ENCODE data around the gene ROCK2.
"Not testable (repeated sequence)": the region's sequence is repeated elsewhere in the genome, so short reads cannot be mapped to it uniquely, and the experiment has no call there.

ROCK2 gene

GRCh38 chr2:11263177-11263576, 81.3 kb downstream of the ROCK2 start:
- H3K27me3 Mint-ChIP-seq (ENCODE audit: low read depth) = no peaks in the 10 kb centered on the region
- no peaks in the 10 kb centered on the region for H3K4me1 Mint-ChIP-seq (ENCODE audit: low read depth)
- no peak overlapping the region for H3K4me3 Mint-ChIP-seq
- H3K36me3 Mint-ChIP-seq (ENCODE audit: low read depth) = no peaks in the 10 kb centered on the region
- no peaks in the 10 kb centered on the region for H3K9me3 Mint-ChIP-seq
- no peak overlapping the region for H3K27ac Mint-ChIP-seq

- H3K4me1 Mint-ChIP-seq (ENCODE audit: low read depth); H3K9me3 Mint-ChIP-seq; H3K36me3 Mint-ChIP-seq (ENCODE audit: low read depth); H3K4me3 Mint-ChIP-seq; H3K27ac Mint-ChIP-seq; H3K27me3 Mint-ChIP-seq (ENCODE audit: low read depth): not testable (repeated sequence)
Measured at GRCh38 chr2:11262438-11262837, 82.0 kb downstream of the ROCK2 start.

- not testable (repeated sequence) for H3K36me3 Mint-ChIP-seq (ENCODE audit: low read depth); H3K4me3 Mint-ChIP-seq; H3K27me3 Mint-ChIP-seq (ENCODE audit: low read depth); H3K4me1 Mint-ChIP-seq (ENCODE audit: low read depth); H3K9me3 Mint-ChIP-seq; H3K27ac Mint-ChIP-seq
Measured at GRCh38 chr2:11261564-11261963, 82.9 kb downstream of the ROCK2 start.

- H3K4me1 Mint-ChIP-seq (ENCODE audit: low read depth) = no peaks in the 10 kb centered on the region
- H3K9me3 Mint-ChIP-seq = no peaks in the 10 kb centered on the region
- H3K4me3 Mint-ChIP-seq = no peak overlapping the region
Measured at GRCh38 chr2:11260979-11261378, 83.5 kb downstream of the ROCK2 start.

GRCh38 chr2:11257964-11258363, 86.5 kb downstream of the ROCK2 start:
- H3K9me3 Mint-ChIP-seq = peaks cover 5% of the 10 kb centered on the region
- no peak overlapping the region for H3K27ac Mint-ChIP-seq
- no peak overlapping the region for H3K4me3 Mint-ChIP-seq
- H3K36me3 Mint-ChIP-seq (ENCODE audit: low read depth) = peaks cover 1% of the 10 kb centered on the region
- no peaks in the 10 kb centered on the region for H3K4me1 Mint-ChIP-seq (ENCODE audit: low read depth)
- H3K27me3 Mint-ChIP-seq (ENCODE audit: low read depth) = no peaks in the 10 kb centered on the region

More at GRCh38 chr2:11260979-11261378, 83.5 kb downstream of the ROCK2 start:
- Mint-ChIP-seq H3K36me3 (ENCODE audit: low read depth) (peaks cover 1% of the 10 kb centered on the region), H3K27me3 (ENCODE audit: low read depth) (no peaks in the 10 kb centered on the region), H3K27ac (no peak overlapping the region)

GRCh38 chr2:11257078-11257477, 87.4 kb downstream of the ROCK2 start:
- peaks cover 6% of the 10 kb centered on the region for H3K9me3 Mint-ChIP-seq
- H3K4me1 Mint-ChIP-seq (ENCODE audit: low read depth) = no peaks in the 10 kb centered on the region
- no peaks in the 10 kb centered on the region for H3K27me3 Mint-ChIP-seq (ENCODE audit: low read depth)
- peaks cover 1% of the 10 kb centered on the region for H3K36me3 Mint-ChIP-seq (ENCODE audit: low read depth)
- H3K4me3 Mint-ChIP-seq = no peak overlapping the region
- H3K27ac Mint-ChIP-seq = no peak overlapping the region

- H3K36me3 Mint-ChIP-seq (ENCODE audit: low read depth) = peaks cover 1% of the 10 kb centered on the region
- peaks cover 6% of the 10 kb centered on the region for H3K9me3 Mint-ChIP-seq
Measured at GRCh38 chr2:11256166-11256565, 88.3 kb downstream of the ROCK2 start.

GRCh38 chr2:11254100-11254536, 90.3 kb downstream of the ROCK2 start:
- Mint-ChIP-seq H3K27ac (no peak overlapping the region), H3K27me3 (ENCODE audit: low read depth) (no peaks in the 10 kb centered on the region), H3K36me3 (ENCODE audit: low read depth) (peaks cover 1% of the 10 kb centered on the region), H3K4me1 (ENCODE audit: low read depth) (no peaks in the 10 kb centered on the region), H3K4me3 (no peak overlapping the region), H3K9me3 (peaks cover 6% of the 10 kb centered on the region)

More at GRCh38 chr2:11256166-11256565, 88.3 kb downstream of the ROCK2 start:
- H3K27ac Mint-ChIP-seq = no peak overlapping the region
- no peaks in the 10 kb centered on the region for H3K4me1 Mint-ChIP-seq (ENCODE audit: low read depth)
- H3K4me3 Mint-ChIP-seq = no peak overlapping the region
- no peaks in the 10 kb centered on the region for H3K27me3 Mint-ChIP-seq (ENCODE audit: low read depth)

- not testable (repeated sequence) for H3K27me3 Mint-ChIP-seq (ENCODE audit: low read depth); H3K36me3 Mint-ChIP-seq (ENCODE audit: low read depth); H3K4me3 Mint-ChIP-seq; H3K4me1 Mint-ChIP-seq (ENCODE audit: low read depth); H3K9me3 Mint-ChIP-seq; H3K27ac Mint-ChIP-seq
Measured at GRCh38 chr2:11252458-11252857, 92.0 kb downstream of the ROCK2 start.

GRCh38 chr2:11250400-11251196, 93.8 kb downstream of the ROCK2 start:
- Mint-ChIP-seq H3K4me1 (ENCODE audit: low read depth) (no peaks in the 10 kb centered on the region), H3K9me3 (peaks cover 6% of the 10 kb centered on the region), H3K36me3 (ENCODE audit: low read depth) (no peaks in the 10 kb centered on the region), H3K27me3 (ENCODE audit: low read depth) (no peaks in the 10 kb centered on the region), H3K4me3 (no peak overlapping the region), H3K27ac (no peak overlapping the region)

- Mint-ChIP-seq H3K4me3 (no peak overlapping the region), H3K9me3 (no peaks in the 10 kb centered on the region), H3K27ac (no peak overlapping the region), H3K27me3 (ENCODE audit: low read depth) (no peaks in the 10 kb centered on the region), H3K36me3 (ENCODE audit: low read depth) (peaks cover 3% of the 10 kb centered on the region), H3K4me1 (ENCODE audit: low read depth) (no peaks in the 10 kb centered on the region)
Measured at GRCh38 chr2:11245322-11245721, 99.1 kb downstream of the ROCK2 start.

GRCh38 chr2:11244091-11244826, 100.2 kb downstream of the ROCK2 start:
- H3K4me1 Mint-ChIP-seq (ENCODE audit: low read depth) = no peaks in the 10 kb centered on the region
- no peaks in the 10 kb centered on the region for H3K27me3 Mint-ChIP-seq (ENCODE audit: low read depth)
- H3K4me3 Mint-ChIP-seq = no peak overlapping the region
- H3K27ac Mint-ChIP-seq = no peak overlapping the region
- H3K36me3 Mint-ChIP-seq (ENCODE audit: low read depth) = peaks cover 3% of the 10 kb centered on the region
- no peaks in the 10 kb centered on the region for H3K9me3 Mint-ChIP-seq

GRCh38 chr2:11243512-11243911, 100.9 kb downstream of the ROCK2 start:
- Mint-ChIP-seq H3K9me3 (no peaks in the 10 kb centered on the region), H3K36me3 (ENCODE audit: low read depth) (peaks cover 3% of the 10 kb centered on the region), H3K4me3 (no peak overlapping the region), H3K27me3 (ENCODE audit: low read depth) (no peaks in the 10 kb centered on the region), H3K4me1 (ENCODE audit: low read depth) (no peaks in the 10 kb centered on the region), H3K27ac (no peak overlapping the region)

GRCh38 chr2:11242542-11243174, 101.8 kb downstream of the ROCK2 start:
- peaks cover 3% of the 10 kb centered on the region for H3K36me3 Mint-ChIP-seq (ENCODE audit: low read depth)
- no peaks in the 10 kb centered on the region for H3K27me3 Mint-ChIP-seq (ENCODE audit: low read depth)
- H3K4me1 Mint-ChIP-seq (ENCODE audit: low read depth) = no peaks in the 10 kb centered on the region
- H3K4me3 Mint-ChIP-seq = no peak overlapping the region
- H3K9me3 Mint-ChIP-seq = no peaks in the 10 kb centered on the region
- H3K27ac Mint-ChIP-seq = no peak overlapping the region
